ENCODE data around the gene FAIM2.

FAIM2 gene

GRCh38 chr12:49916129-49916919, 12.6 kb upstream of the FAIM2 start:
- no peak for DNase-seq

- no peak for DNase-seq
Observed at GRCh38 chr12:49912345-49913255, 8.9 kb upstream of the FAIM2 start.

GRCh38 chr12:49911213-49911605, 7.5 kb upstream of the FAIM2 start:
- DNase-seq: no peak

- DNase-seq: no peak
Observed at GRCh38 chr12:49910331-49911212, 6.9 kb upstream of the FAIM2 start.

GRCh38 chr12:49909826-49910225, 6.1 kb upstream of the FAIM2 start:
- no peak for DNase-seq

- DNase-seq: no peak
Observed at GRCh38 chr12:49909356-49909755, 5.7 kb upstream of the FAIM2 start.

- no peak for DNase-seq
Observed at GRCh38 chr12:49907352-49907751, 3.7 kb upstream of the FAIM2 start.

- DNase-seq: no peak
Observed at GRCh38 chr12:49905718-49906314, 2.1 kb upstream of the FAIM2 start.

- DNase-seq: no peak
Observed at GRCh38 chr12:49904601-49905000, 901 bp upstream of the FAIM2 start.

- DNase-seq: no peak
Observed at GRCh38 chr12:49903351-49903699, 375 bp downstream of the FAIM2 start.

- DNase-seq: no peak
Observed at GRCh38 chr12:49902399-49903350, 1.0 kb downstream of the FAIM2 start.

- DNase-seq: no peak
Observed at GRCh38 chr12:49901986-49902385, 1.7 kb downstream of the FAIM2 start.

GRCh38 chr12:49901026-49901425, 2.7 kb downstream of the FAIM2 start:
- DNase-seq: no peak

- no peak for DNase-seq
Observed at GRCh38 chr12:49900371-49900770, 3.3 kb downstream of the FAIM2 start.

- DNase-seq: no peak
Observed at GRCh38 chr12:49899921-49900320, 3.8 kb downstream of the FAIM2 start.

- no peak for DNase-seq
Observed at GRCh38 chr12:49899286-49899843, 4.3 kb downstream of the FAIM2 start.

GRCh38 chr12:49897276-49897675, 6.4 kb downstream of the FAIM2 start:
- no peak for DNase-seq

- no peak for DNase-seq
Observed at GRCh38 chr12:49895773-49896172, 7.9 kb downstream of the FAIM2 start.

- no peak for DNase-seq
Observed at GRCh38 chr12:49894751-49895148, 8.9 kb downstream of the FAIM2 start.

GRCh38 chr12:49893753-49894750, 9.6 kb downstream of the FAIM2 start:
- no peak for DNase-seq
